Measurements from ENCODE around the gene GLIS1. TPM values are rescaled to one million over a fixed set of nuclear protein-coding genes. Genes with fewer than 3 reads are reported as not detected.
A peak's percentile ranks its signal among the peaks of the same experiment; 100 is the strongest.

Gene GLIS1
- polyA plus RNA-seq, 5 donors, result 0.06 to 0.10 (median 0.06) TPM; not detected in 2

DNA sequence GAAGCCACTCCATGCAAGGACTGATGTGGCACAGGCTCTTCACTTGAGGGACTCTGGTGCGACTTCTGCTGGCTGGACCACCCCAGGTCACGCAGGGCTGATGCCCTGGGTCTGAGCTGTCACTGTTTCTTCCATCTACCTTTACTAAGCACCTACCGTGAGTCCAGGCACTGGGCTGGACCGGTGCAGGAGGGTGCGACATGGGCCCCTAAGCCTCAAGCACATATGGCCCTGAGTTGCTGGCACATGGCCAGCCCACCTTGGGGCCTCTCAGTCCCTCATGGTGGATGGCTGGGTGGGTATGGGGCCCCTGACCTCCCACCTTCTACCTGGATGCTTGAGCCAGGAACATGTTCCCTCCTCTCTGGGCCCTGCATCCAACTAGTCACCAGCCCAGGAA, 203.7 kb downstream of the GLIS1 start:
- DNase-seq, result no peak

DNA sequence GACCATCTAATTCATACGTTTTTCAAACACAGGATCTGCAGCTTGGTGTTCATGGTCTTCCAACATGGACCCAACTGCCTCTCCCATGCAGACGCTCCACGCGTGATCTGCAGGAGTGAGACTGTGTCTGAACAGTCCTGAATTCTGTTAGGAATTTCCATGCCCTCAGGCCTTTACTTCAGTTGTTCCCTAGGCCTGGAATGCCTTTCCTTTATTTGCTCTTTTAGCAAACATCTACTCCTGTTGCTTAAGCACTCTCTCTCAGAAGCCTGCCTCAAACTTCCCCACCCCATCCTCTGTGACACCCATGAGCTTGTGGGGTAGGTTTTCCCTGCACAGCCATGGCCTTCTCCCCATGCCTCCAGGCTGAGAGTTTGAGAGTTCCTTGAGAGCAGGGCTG, 206.1 kb downstream of the GLIS1 start:
- DNase-seq, result no peak

DNA sequence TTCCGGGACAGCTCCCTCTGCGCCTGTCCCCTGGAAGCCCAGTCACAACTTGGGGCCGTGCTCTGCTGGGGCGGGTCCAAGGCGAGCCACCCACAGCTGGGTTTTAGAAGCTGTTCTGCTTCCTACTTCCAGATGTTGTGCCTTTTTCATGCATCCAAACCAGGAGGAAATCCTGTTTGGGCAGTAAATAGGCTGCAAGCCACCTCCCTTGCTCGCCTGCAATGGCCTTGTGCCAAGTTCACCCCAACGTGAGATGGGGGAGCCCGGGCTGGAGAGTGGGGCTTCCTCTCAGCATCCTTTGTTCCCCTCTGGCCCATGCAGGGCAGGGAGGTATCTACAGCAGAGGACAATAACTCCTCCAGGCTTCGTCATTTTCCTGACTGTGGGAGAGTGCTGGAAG, 206.6 kb downstream of the GLIS1 start:
- no peak for DNase-seq

DNA sequence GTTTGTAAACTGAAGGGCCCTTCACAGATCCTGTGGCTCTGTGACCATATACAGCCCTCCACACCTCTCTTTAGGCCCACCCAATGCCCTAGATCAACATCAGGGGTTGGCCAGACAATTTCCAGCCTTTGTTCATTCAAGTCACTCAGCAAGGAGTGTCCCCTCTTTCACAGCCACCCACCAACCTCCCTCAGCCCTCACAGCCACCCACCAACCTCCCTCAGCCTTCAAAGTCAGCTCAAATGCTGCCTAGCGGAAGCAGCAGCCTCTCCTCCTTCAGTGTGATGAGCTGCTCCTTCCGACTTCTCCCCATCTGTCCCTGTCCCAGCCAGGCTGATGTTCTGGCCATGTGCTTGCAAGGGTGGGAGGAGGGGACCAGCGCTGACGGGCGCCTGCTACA, 208.4 kb downstream of the GLIS1 start:
- no peak for DNase-seq

DNA sequence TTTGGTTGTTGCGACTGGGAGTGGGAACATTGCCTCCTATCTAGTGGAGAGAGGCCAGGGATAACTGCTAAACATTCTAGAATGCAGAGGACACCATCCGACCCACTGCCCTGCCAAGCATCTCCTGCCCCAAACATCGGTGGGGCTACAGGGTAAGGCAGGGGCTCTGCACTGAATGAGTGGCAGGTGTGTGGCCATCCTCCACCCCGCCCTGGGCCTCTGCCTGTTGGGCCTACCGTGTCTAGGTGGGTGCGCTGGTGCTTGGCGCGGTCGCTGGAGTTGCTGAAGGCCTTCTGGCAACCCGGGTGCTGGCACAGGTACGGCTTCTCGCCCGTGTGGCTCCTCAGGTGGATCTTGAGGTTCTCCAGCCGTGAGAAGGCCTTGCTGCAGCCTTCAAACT, 209.4 kb downstream of the GLIS1 start:
- DNase-seq, result no peak

DNA sequence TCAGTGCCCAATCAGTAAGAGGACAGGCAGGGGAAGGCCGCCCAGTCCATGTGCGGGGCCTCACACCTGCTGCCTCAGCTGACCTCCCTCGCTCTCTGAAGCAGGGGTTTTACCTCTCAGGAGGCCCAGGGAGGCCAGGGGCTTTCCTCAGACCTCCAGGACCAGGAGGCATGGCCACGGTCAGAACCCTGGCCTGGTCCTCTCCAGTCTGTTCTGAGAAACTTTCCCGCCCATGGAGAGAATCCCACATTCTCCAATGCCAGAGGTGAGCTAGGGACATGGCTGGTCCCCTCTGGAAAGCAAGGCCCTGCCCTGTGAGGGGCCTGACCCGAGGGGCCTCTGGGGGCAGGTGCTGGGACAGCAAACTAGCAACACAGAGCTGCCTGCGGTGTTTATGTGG, 211.6 kb downstream of the GLIS1 start:
- no peak for DNase-seq

DNA sequence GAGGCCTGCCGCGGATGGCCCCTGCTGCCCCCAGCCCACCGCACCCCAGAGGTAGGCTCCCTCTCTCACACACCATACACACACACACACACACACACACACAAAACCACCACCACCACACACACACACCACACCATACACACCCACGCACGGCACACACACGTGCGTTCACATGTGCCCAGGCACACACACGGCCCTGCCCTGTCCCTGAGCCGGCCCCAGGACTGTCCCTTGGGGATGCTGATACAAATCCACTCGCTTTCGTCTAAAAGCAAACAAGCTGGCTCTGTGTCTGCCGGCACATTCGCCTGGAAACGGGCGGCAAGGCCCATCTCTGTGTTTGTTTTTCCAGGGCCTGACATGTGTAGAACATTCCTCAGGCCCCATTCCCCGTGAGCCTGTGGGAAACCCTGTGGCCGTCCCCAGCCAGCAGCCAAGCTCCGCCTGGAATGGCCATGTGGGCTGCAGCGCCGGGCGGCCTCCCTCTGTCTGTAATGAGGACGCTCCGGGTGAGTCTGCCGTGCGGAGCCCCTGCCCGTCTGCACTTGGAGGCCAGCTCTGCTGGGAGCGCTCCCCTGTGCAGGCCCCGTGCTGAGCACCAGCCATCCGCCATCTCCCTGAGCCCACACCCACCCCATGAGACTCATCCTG, 212.4 kb downstream of the GLIS1 start:
- peak; percentile 53 to 55 for DNase-seq

DNA sequence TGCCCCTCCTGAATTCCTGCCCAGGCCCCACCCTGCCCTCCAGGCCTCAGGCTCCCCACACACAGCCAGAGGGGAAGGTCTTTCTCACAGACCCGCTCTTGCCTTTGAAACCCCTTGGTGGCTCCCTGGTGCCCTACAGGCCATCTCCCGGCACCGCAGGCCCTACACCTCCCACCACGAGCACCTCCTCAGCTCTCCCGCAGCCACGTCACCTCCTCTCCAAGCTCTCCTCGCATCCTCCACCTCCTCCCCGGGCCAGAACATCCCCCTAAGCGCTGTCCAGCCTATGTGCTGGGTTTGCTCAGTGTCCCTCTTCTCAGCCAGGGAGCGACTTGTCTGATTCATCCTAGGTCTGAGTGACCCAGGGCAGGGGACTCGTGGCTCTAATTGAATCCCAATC, 213.4 kb downstream of the GLIS1 start:
- no peak for DNase-seq

DNA sequence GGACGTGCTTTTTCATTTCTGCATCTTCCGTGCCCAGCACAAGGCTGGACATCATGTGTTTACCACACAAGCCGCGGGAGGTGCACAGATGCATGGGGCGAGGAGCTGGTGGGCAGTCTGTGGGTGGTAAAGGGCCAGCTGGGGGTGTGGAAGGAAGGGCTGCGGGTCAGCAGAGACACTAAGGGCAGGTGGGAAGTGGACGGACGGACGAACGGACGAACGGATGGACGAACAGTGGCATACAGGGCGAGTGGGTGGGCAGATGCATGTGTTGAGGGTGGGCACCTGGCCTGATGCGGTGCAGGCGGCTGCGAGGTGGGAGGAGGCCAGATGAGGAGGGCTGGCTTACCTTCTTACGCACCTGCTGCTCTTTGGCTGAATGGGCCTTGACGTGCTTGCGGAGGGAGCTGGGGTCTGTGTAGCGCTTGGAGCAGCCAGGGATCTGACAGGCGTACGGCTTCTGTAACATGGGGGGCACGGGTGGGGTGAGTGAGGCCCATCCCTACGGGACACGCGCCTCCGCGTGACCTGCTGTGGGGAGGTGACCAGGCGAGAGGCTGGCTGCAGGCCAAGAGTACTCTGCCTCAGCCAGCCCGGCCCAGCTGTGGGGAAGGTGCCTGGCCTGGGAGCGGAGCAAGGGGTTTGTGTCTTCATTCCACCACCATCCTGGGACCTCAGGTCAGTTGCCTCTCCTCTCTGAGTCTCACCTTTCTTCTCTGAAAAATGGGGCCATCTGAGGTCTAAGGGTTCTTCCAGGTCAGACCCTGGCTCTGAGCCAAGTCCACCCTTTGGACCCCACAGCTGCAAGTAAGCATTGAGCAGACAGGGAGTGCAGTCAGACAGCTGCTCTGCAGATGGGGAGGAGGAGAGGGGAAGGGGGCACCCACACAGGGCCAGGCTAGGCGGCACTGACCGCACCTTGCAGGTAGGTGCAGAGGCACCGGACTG, 214.3 kb downstream of the GLIS1 start:
- peak in 1 of 2 donors; percentile 28 for DNase-seq

DNA sequence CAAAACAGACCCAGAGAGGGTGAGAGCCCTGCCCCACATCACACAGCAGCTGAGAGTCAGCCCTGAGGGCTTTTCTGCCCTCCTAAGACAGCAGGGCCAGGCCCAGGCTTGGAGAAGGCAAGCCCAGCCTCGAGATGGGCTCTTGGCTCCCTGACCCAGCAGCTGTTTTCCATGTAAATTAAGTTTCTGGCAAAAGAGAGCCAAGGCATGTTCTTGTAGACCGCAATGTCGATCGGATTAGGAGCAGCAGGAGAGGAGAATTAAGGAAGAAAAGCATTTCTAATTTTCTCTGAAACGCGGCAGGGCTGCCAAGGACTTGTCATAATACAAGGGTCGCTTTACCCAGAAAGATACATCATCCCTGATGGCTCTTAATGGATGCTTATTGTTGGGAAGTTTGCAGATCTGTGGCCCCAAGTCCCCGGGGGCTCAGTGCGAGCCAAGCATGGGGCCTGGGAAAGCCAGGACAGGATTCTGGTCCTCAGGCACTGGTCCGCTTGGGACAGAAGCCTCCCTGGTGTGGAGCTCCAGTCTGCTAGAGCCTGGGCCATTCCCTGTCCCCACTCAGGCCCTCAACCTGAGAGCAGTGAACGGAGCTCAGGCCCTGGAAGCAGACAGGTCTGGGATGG, 216.9 kb downstream of the GLIS1 start:
- peak; percentile 52 to 69 for DNase-seq

DNA sequence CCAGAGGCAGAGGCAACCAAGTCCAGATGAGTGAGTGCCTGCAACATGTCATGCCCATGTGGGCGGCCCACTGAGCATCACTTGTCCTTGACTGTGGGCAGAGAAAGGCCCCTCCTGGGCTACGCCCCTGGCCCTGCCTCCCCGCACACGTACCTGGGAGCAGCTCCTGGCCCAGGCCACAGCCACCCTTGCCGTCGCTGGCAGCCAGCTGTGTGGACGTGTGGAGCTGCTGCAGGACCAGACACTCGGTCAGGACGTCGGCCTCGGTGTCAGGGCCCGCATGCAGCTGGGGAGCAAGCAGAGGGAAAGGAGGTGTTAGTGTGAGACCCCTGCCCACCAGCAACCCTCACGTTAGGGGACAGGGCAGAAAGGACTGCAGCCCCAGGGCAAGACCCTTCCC, 218.5 kb downstream of the GLIS1 start:
- DNase-seq, result no peak

DNA sequence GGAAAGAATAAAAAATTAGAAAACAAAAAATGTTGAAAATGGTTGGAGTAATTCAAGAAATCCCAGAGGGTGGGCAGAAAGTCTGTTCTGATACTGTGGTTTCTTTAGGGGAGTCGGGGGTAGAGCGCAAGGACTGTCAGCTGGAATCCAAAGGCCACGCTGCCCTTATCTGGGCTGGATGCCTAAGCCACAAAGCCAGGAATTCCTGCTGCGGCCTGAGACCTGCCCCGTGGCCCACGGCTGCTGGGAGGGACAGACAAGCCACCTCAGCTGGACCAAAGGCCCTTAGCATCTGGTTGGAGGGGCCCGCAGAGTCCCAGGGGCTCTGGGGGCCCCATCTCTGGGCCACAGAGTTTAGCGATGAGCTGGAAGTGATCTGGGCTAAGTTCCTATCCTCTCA, 219.5 kb downstream of the GLIS1 start:
- DNase-seq, result no peak

DNA sequence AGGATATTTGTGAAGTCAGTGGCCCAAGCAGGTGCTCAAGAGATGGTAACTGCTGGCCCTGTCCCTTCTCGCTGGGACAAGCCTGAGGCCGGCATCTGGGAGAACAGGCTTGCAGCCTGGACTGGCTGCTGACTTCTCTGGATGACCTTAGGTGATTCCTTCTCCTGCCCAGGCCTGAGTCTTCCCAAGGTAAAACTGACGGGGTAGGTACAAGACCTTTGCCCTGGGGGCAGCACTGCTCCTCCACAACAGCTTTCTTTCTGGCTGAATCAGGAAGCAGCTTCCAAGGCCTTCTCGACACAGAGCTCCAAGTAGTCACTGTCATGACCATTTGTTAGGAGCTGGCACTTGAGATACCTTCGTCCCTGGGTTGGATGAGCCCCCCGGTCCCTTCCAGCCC, 220.2 kb downstream of the GLIS1 start:
- no peak for DNase-seq

DNA sequence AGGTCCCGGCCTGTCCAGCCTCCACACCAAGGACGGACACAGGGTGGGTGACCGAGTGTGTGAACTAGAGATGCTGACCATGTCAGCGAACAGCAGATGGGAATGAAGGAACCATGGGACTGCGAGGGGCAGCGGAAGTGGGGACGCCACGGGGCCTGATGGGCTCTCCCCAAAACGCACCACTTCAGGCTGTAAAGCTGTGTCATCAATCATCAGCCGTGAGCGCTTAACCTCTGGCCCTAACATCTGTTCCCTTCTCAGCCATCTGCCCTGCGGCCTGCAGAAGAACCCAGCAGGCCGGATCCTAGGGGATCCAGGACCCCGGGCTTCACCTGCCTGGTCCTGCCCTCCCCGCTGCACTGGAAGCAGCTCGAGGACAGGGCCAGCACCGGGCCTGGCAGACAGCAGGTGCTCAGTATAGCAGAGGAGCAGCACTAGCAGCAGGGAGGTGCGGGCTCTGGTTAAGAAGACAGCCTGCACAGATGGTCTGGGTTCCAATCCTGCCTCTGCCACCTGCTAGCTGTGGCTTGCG, 221.1 kb downstream of the GLIS1 start:
- no peak for DNase-seq

DNA sequence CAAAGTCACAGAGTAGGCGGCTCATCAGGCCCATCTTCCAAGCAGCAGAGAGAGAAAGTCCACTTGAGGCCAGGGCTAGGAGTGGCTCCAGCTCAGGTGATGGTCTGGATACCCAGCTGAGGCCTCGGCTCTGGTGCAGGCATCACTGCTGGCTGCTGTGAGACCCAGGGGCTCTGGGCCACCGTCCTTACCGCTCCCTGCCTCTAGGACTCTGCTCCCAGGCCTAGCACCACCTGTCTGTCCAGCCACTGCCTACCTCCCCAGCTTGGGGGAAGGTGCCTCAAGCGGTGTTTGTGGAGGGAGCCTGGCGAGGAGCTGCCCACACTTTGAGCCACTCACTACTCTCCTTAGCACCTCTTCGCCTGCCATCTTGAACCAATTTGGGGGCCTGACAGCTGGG, 221.9 kb downstream of the GLIS1 start:
- DNase-seq, result no peak

DNA sequence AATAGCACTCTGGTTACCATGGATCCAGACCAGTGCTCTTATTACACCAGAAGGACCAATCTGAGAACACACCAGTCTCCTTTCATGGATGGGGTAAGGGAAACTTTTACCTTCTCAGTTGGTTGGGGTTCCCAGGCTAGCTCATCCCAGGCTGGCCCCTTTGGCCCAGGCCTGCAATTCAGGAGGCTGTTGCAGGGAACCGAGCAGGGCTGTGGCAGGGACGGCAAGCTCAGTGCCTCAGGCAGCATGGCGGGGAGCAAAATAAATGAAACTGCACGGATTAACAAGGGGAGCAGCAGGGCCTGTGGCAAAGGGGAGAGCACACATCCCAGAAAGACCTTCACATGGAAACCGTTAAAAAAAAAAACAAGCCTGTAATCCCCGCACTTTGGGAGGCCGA, 222.8 kb downstream of the GLIS1 start:
- no peak for DNase-seq

DNA sequence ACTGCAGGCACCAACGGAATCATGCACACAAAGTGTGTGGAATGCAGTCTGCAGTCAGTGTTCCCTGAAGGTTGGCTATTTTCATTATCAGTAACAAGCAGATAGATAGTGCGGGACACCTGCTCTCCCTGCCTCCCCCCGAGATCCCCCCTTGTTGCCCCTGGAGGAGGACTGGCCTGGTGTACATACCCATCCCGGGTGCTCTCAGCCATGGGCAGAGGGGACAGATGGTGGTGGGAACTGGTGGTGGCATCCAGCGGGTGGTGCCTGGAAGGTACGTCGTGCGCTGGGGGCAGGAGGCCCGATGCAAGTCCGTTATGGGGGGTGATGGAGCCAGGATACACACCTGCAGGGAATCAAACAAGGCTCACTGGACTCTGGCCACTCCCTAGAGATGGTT, 224.5 kb downstream of the GLIS1 start:
- no peak for DNase-seq

DNA sequence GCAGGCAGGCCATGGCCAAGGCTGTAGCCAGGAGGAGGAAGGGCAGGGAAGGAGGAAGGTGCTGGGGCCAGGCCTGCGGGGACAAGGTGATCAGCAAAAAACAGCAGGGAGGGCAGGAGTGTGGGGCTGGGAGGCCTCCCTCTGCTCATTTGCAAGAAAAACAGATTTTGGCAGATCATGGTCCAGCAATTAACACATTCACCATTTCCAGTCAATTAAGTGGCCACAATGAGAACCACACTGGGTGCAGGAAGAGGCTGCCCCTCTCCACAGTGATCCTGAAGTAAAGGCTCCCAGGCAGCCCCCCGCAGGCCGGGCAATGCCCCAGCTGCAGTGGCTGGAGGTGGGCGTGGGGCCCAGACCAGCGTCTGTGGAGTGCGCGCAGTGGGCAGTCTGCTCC, 225.1 kb downstream of the GLIS1 start:
- DNase-seq, result no peak

DNA sequence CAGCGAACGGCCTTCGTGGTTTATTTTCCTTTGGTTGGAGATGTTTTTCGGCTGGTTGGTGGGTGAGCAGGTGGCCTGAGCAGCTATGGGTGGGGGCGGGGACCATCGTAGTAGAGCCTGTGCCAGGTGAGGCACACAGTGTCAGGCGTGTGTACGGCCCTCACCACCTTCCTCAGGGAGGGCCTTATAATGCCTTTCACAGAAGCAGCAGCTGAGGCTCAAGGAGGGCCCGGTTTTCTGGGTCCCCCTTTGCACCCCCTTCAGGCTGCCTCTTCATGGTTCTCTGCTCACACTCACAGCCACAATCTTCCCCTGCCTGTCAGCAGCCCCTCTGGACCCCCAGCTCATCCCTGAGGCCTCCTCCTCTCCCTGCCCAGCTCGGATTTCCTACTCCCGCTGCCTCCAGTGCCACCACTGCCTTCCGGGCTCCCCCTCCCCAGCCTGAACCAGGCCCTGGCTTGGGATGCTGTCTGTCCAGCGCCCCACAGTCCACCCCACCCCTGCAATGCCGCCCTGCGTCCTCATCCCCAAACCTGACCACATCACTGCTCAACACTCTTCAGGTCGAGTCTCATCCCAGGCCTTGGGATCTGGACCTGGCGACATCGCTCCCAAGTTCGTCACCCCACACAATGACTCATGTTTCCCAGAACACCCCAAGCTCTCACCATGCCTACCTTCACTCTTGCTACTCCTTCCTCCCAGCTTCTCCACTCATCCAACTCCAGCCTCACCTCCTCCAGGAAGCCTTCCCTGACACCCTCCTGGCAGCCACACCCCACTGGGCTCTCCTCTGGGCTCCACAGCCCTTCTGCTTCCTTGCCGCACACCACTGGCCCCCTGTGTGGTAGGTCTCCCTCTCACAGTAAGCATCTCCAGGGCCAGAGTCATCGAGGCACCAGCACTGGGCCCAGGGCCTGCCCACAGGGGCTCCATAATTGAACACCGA, 225.9 kb downstream of the GLIS1 start:
- DNase-seq, result no peak

DNA sequence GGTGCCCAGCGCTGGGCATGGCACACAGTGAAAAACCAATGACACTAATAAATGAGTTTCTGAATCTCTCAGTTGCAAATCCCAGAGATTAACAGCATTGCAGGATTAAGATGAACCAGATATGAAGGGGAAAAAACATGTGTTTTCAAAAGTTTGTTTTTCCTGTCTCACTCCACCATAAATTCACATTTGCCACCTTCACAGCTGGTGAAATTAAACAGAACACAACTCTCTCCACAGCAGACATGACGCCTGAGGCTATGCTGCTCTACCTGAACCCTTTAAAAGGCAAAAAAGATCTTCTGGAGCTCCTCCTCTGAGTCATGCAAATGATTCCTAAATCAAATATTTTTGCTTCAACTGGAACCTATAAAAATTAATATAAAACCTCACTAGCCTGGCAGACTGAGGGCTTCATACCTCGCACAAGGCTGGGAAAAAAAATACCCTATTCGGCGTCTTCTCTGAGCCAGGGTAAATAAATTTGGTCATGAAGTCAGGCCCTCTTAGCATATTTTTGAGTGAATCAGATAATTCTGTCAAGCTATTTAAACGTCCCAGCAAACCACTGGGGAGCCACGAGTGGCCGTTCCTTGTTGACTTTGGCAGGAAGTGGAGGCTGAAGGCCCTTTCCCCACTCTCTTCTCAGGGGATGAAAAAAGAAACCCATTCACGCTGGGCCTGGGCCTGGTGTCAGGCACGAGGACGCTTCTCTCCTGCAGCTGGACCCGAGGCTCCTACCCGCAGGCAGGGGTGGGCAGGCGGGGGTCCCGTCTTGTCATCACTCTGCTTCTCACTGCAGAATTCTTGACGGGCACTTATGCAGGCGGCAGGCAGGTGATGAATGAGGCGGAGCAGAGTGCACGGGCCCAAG, 226.8 kb downstream of the GLIS1 start:
- peak in 1 of 2 donors; percentile 25 for DNase-seq
